NB4 (cell line): ENCODE measurements around the gene ARID3A.

Experiments used
- CTCF ChIP-seq: IDR thresholded peaks from one replicate; pipeline ENCODE4 v1.5.1; 2012; ENCODE audit warnings: low read depth, low read length
- MAX ChIP-seq: IDR thresholded peaks from 2 replicates; pipeline ENCODE4 v1.6.1; 2011; ENCODE audit warnings: low read depth, low read length
- MYC ChIP-seq: IDR thresholded peaks from 2 replicates; pipeline ENCODE4 v1.6.1; 2011; ENCODE audit warnings: low read depth, low read length
- POLR2A ChIP-seq: IDR thresholded peaks from 2 replicates; pipeline ENCODE4 v1.6.1; 2011; ENCODE audit warnings: mild to moderate bottlenecking; ENCODE audit not compliant: insufficient read length; ENCODE audit errors: extremely low read depth

GRCh38 chr19:954672-955494 lies 29.0 kb downstream of the ARID3A start:
- TF ChIP-seq MAX = no peak
- no peak for TF ChIP-seq CTCF
- TF ChIP-seq POLR2A = no peak
- TF ChIP-seq MYC = no peak
